Islet of Langerhans (tissue), 1 donor: ENCODE results near the gene KIAA0319L.
"Not testable (repeated sequence)": the region's sequence is repeated elsewhere in the genome, so short reads cannot be mapped to it uniquely, and the experiment has no call there.

Experiments
- FAIRE-seq: peaks from one replicate; lab custom pipeline; 2011; peaks lifted over from hg19 to GRCh38; lab: Jason Lieb, UNC

Gene KIAA0319L

GRCh38 chr1:35486858-35487408, 70.3 kb downstream of the KIAA0319L start:
- no peak for FAIRE-seq

GRCh38 chr1:35481229-35481628, 76.0 kb downstream of the KIAA0319L start:
- FAIRE-seq, result no peak

DNA sequence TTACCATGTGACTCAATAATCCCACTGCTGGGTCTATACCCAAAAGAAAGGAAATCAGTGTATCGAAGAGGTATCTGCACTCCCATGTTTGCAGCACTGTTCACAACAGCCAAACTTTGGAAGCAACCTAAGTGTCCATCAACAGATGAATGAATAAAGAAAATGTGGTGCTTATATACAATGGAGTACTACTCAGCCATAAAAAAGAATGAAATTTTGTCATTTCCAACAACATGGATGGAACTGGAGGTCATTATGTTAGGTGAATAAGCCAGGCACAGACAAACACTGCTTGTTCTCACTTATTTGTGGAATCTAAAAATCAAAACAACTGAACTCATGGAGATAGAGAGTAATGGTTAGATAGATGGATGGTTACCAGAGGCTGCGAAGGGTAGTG, 79.3 kb downstream of the KIAA0319L start:
- FAIRE-seq, result no peak

DNA sequence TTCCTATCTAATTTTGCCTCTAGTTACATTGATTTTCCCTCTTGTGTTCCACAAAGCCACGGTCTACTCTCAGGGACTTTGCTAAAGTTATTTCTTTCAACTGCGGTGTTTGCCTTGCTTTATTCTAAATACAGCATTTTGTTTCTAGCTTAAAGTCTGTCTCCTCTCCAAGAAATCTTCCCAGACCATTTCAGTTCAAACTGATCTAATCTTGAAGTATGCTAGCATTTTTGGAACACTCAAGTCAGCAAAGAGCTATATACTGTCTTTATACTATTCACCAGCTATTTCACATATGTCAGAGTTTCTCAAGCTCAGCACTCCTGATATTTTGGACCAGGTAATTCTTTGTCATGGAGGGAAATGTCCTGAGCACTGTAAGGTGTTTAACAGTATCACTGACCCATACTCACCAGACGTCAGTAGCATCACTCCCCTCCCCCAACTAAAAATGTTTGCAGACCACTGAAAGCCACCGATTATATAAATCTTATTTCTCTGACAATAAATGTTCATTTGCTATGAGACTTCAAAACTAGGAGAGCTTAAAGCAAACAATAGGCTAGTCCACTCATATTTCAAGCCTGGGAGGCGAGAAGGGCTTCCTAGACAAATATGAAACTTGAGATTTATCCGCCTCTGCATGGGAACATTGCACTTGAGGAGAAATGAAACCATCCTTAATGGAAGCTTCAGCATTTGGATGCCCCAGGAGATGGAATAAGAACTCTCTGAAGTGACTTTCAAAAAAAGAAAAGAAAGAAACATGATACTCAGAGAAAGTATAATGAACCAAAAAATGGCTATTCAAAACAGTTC, 81.1 kb downstream of the KIAA0319L start:
- FAIRE-seq, result no peak

DNA sequence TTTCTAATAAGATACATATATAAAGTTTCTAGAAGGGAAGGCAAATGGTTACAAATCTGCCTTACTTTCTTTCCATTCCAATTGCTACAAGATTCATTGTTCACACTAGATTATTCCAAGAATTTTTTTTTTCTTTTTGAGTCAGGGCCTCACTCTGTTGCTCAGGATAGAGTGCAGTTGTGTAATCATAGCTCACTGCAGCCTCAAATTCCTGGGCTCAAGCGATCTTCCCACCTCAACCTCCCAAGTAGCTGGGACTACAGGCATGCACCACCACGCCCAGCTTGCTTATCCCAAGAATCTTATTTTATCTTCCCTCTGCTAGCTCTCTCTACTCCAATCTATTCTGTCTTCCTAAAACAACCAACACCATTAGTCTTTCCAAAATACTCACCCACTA, 81.8 kb downstream of the KIAA0319L start:
- no peak for FAIRE-seq

DNA sequence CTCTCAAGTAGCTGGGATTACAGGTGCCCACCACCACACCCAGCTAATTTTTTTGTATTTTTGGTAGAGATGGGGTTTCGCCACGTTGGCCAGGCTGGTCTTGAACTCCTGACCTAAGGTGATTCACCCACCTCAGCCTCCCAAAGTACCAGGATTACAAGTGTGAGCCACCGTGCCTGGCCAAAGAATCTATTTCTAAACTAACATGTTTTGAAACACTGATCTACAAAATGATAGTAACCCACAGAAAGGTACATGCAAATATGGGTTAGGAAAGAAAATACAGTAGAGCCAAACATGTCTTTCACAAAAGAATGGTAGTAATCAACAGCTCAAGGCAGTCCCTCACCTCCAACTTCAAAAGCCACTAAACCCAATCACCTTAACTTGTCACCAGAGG, 84.0 kb downstream of the KIAA0319L start:
- FAIRE-seq, result not testable (repeated sequence)

DNA sequence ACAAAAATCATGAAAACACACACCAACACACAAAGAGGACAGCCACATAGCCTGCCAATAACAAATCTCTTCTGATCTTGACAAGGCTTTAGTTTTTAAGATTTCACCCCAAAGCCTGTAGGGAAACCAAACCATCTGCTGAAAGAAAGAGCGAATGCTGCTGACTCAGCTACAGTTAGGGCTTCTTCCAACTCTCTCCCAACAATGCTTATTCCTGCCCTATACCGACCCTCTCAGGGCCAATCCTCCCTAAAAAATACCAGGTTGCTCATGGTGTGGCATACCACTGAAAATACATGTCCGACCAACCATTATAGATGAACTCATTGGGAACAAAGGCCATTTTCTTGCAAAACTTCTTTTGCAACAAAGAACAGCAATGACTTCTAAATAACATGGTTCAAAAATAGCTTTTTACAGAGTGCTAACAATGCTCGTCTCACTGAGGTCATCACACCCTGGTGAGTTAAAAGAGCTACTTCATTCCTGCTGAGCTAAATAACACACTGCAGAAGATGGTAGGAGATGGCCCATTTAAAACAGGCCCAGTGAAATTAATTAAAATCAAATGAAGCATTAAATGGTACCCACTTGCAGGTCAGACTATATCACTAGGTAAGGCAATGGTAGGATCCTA, 86.1 kb downstream of the KIAA0319L start:
- no peak for FAIRE-seq

- FAIRE-seq, result no peak
Observed at GRCh38 chr1:35466120-35466519, 91.1 kb downstream of the KIAA0319L start.

DNA sequence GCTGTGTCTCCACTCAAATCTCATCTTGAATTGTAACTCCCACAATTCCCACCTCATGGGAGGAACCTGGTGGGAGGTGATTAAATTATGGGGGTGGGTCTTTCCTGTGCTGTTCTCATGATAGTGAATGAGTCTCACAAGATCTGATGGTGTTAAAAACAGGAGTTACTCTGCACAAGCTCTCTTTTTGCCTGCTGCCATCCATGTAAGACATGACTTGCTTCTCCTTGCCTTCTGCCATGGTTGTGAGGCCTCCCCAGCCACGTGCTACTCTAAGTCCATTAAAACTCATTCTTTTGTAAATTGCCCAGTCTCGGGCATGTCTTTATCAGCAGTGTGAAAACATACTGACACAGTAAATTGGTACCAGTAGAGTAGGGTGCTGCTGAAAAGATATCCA, 93.5 kb downstream of the KIAA0319L start:
- FAIRE-seq, result not testable (repeated sequence)

- no peak for FAIRE-seq
Observed at GRCh38 chr1:35463232-35463631, 94.0 kb downstream of the KIAA0319L start.

GRCh38 chr1:35461966-35462651, 95.1 kb downstream of the KIAA0319L start:
- no peak for FAIRE-seq

- FAIRE-seq, result no peak
Observed at GRCh38 chr1:35460796-35461195, 96.4 kb downstream of the KIAA0319L start.

GRCh38 chr1:35454616-35455015, 102.6 kb downstream of the KIAA0319L start:
- FAIRE-seq, result no peak

- no peak for FAIRE-seq
Observed at GRCh38 chr1:35454176-35454575, 103.0 kb downstream of the KIAA0319L start.

GRCh38 chr1:35453031-35453430, 104.2 kb downstream of the KIAA0319L start:
- no peak for FAIRE-seq

DNA sequence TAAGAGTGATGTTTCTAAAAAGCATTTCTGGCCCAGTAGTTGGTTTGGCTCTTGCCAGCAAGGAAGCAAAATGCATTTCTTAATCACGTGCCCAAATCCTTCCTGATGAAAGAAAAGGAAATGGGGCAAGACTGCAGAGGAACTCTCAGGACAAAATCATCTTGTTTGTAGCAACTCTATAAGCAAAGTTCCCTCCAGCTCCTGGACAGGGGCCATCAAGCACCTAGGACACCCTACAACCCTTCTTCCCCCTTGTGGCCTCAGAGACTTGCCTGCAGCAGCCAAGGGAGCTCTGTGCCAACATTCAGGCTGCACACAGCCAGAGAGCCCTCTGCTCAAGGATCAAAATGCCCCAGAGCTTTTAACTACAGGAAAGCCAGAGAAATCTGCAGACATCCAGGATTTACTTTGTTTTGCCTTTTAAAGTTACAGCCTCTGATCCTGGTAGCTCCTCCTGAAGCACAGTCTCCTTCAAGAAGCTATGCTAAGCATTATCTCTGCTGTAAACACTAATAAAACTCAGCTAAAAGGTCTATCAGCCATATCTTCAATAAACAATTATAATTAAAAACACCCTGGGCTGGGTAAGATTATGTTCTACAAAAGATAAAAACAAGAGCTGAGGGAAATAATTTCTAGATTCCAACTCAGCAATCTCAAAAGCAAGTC, 105.0 kb downstream of the KIAA0319L start:
- no peak for FAIRE-seq

DNA sequence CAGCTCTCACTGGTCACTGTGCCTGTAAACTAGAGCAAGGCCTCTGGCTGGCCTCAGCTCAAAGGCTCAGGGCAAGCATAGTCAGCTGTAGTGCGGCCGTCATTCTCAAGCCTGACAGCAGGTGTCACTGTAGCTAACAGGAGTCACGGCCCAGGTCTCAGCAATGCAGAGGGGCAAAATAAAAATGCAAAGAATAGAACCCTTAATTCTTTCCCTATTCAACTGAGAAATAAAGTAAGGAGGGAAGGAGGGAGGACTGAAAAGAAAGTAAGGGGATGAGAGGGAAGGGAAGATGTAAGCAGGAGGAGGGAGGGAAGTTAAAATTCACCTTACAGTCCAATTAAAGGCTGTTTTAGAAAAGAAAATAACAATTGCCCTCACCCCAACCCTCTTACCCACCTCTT, 106.1 kb downstream of the KIAA0319L start:
- no peak for FAIRE-seq

DNA sequence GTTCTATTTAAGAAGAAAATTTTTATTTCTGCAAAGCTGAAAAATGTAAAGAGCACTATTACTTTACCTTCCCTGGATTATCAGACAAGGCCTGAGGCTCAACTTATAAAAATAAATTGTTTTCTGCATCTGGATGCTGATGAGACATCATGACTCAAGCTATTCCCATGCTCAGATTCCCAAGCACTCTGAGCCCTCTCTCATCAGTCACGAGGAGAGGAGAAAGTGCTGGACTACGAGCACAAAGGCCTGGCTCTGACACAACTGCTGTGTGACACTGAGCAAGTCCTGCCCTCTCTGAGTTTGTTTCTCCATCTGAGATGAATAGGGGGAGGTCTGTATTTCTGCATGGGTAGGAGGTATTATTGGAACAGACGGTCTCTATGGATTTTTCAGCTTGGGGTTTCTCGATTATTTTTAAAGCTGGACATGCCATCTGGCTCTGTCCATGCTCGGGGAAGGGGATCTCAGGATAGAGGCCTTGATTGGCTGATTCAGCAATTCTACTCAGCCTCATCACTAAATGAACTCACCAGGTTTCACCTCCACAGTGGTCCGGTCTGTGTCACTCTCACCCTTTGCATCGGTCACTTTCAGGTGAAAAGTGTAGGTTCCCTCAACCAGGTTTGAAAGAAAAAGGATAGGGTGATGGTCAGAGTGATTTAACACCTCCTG, 107.7 kb downstream of the KIAA0319L start:
- FAIRE-seq, result no peak

DNA sequence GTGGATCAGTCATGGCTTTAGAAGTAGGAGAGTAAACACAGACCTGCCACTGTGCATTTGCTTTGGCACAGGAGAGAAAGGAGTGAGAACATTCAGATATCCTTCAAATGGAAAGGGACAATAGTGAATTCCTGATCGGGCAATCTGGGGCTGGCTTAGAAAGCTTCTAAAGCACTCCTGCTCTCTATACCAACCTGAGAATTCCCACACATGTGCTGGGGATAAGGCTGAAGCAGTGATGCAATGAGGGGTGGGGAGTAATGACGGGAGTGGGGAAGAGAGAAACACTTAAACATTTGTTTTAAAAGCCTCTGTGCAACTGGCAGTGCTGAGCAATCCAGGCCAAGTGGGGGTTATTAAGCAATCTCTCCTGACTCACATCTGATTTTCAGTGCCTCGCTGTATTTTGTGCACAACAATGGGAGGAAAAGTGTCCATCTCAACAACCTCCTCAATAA, 108.8 kb downstream of the KIAA0319L start:
- no peak for FAIRE-seq

- FAIRE-seq, result no peak
Observed at GRCh38 chr1:35447278-35447677, 109.9 kb downstream of the KIAA0319L start.

- FAIRE-seq, result no peak
Observed at GRCh38 chr1:35444519-35444774, 112.8 kb downstream of the KIAA0319L start.
